OCI-LY7 (cell line): ENCODE data around the gene IGSF21. TPM values are rescaled to one million over a fixed set of nuclear protein-coding genes. Genes with fewer than 3 reads are reported as not detected.

Experiments used
- BruUV-seq: library from RNA; stranded (reverse); fragments of 400-500 nt; replicated peaks from 2 replicates; lab custom pipeline; 2021; lab: Mats Ljungman, UMichigan
- CTCF ChIA-PET: fragments of 300-600 bp; sonication (Branson Sonifier 250); formaldehyde crosslinking; loops from one replicate; lab custom pipeline; 2022; ENCODE audit warnings: antibody characterized with exemption; ENCODE audit not compliant: unreplicated experiment; lab: Charles Lee
- POLR2A ChIA-PET: fragments of 300-600 bp; sonication (Branson Sonifier 250); formaldehyde crosslinking; loops from one replicate; lab custom pipeline; 2022; ENCODE audit warnings: antibody characterized with exemption; lab: Charles Lee
- DNase-seq: peaks from one replicate; pipeline ENCODE4 v3.0.0-alpha.2; 2015; ENCODE audit warnings: low spot score
- H2AFZ ChIP-seq: fragments of 200-600 bp; sonication (generic), shearing (Covaris generic); 2 replicates; pipeline ENCODE4 v1.6.1; 2014; ENCODE audit warnings: mild to moderate bottlenecking, antibody characterized with exemption, low read length, moderate library complexity
- H3K27ac ChIP-seq: fragments of 200-600 bp; sonication (generic); 2 replicates; pipeline ENCODE4 v1.5.1; 2014; ENCODE audit warnings: mixed run types, low read depth, mild to moderate bottlenecking, moderate library complexity, low read length, inconsistent platforms; ENCODE audit not compliant: poor library complexity, severe bottlenecking
- H3K36me3 ChIP-seq: fragments of 200-600 bp; sonication (generic); 2 replicates; pipeline ENCODE4 v1.6.1; 2014; ENCODE audit warnings: mild to moderate bottlenecking, antibody characterized with exemption, low read length, moderate library complexity, mixed read lengths; ENCODE audit not compliant: insufficient read depth
- H3K4me1 ChIP-seq: fragments of 200-600 bp; sonication (generic); 2 replicates; pipeline ENCODE4 v1.5.1; 2014; ENCODE audit warnings: mild to moderate bottlenecking, low read length; ENCODE audit not compliant: insufficient read depth, poor library complexity, severe bottlenecking
- H3K4me2 ChIP-seq: fragments of 200-600 bp; sonication (generic); 2 replicates; pipeline ENCODE4 v1.6.1; 2014; ENCODE audit warnings: mild to moderate bottlenecking, low read length
- H3K4me3 ChIP-seq: fragments of 200-600 bp; sonication (generic); 2 replicates; pipeline ENCODE4 v1.5.1; 2014; ENCODE audit warnings: mild to moderate bottlenecking, low read depth, low read length; ENCODE audit not compliant: poor library complexity, severe bottlenecking
- H3K79me2 ChIP-seq: fragments of 200-600 bp; sonication (generic); 2 replicates; pipeline ENCODE4 v1.6.1; 2016; ENCODE audit warnings: low read depth, mild to moderate bottlenecking, low read length, moderate library complexity, mixed read lengths; ENCODE audit not compliant: insufficient read depth
- H3K9me2 ChIP-seq: fragments of 200-600 bp; sonication (generic); 2 replicates; pipeline ENCODE4 v1.6.1; 2016; ENCODE audit warnings: mild to moderate bottlenecking, low read length, mixed read lengths; ENCODE audit not compliant: insufficient read depth
- H3K9me3 ChIP-seq: fragments of 200-600 bp; sonication (generic); 2 replicates; pipeline ENCODE4 v1.6.1; 2014; ENCODE audit warnings: mild to moderate bottlenecking, mixed run types, low read length, mixed read lengths
- H4K20me1 ChIP-seq: fragments of 200-600 bp; sonication (generic); 2 replicates; pipeline ENCODE4 v1.6.1; 2014; ENCODE audit warnings: mild to moderate bottlenecking, antibody characterized with exemption, low read length, moderate library complexity, mixed read lengths; ENCODE audit not compliant: insufficient read depth
- CTCF ChIP-seq: fragments of 200-600 bp; sonication (generic); conservative IDR thresholded peaks from 2 replicates; pipeline ENCODE4 v1.5.1; 2014; ENCODE audit warnings: mild to moderate bottlenecking, antibody characterized with exemption, low read length, moderate library complexity, mixed read lengths
- EZH2phosphoT487 ChIP-seq: fragments of 200-600 bp; sonication (generic); IDR thresholded peaks from 2 replicates; pipeline ENCODE4 v1.6.1; 2018; ENCODE audit warnings: low read depth, borderline replicate concordance, mild to moderate bottlenecking, mixed run types, antibody characterized with exemption, low read length, moderate library complexity, mixed read lengths
- intact Hi-C: fragments of 100-400 bp; cut with micrococcal nuclease; formaldehyde crosslinking; loops from one replicate; pipeline ENCODE4 v1.10.0; 2022; ENCODE audit not compliant: unreplicated experiment
- total RNA-seq, 2 experiments: library from RNA; depleted of rRNA in 1 of 2; stranded (reverse); fragments of >200 nt in 1 of 2; shearing (Covaris generic) in 1 of 2; gene quantifications; 2 replicates each; pipeline ENCODE4 v1.2.3, GENCODE V29; 2014 to 2022

Gene IGSF21
- total RNA-seq, 2 experiments from 2014 or later = 0.17 TPM; not detected in 1

GRCh38 chr1:18233176-18233864, 125.7 kb downstream of the IGSF21 start:
- H3K79me2 ChIP-seq = no peaks in the 10 kb centered on the region
- no peak overlapping the region for H2AFZ ChIP-seq
- no peak overlapping the region for H3K4me3 ChIP-seq
- CTCF ChIA-PET = no interaction called here
- H3K9me2 ChIP-seq = no peaks in the 10 kb centered on the region
- no peak overlapping the region for H3K4me2 ChIP-seq
- H3K27ac ChIP-seq = no peak overlapping the region
- no peak for TF ChIP-seq CTCF
- TF ChIP-seq EZH2phosphoT487 = no peak
- H3K36me3 ChIP-seq = no peaks in the 10 kb centered on the region; the same call in 1 of the 2 replicates
- H4K20me1 ChIP-seq = no peaks in the 10 kb centered on the region
- POLR2A ChIA-PET = interaction anchor here (0.7 kb wide), 2 partner anchors 46 to 343 kb away, joined by 3 to 6 read pairs; no protein-coding TSS in a partner anchor
- DNase-seq = no peak
- intact Hi-C loops = loop anchor here (5.0 kb wide), 1 partner anchor 49 kb away; no protein-coding TSS in a partner anchor
- H3K4me1 ChIP-seq = peaks cover 5% of the 10 kb centered on the region
- peaks cover 20% of the 10 kb centered on the region for H3K9me3 ChIP-seq
- BruUV-seq = no TSS peak

- H3K9me2 ChIP-seq = no peaks in the 10 kb centered on the region
- H3K27ac ChIP-seq = no peak overlapping the region
- peaks cover 6% of the 10 kb centered on the region for H3K4me1 ChIP-seq
- H3K9me3 ChIP-seq = peaks cover 20% of the 10 kb centered on the region
- peak; percentile 68 for DNase-seq
- no TSS peak for BruUV-seq
- ChIA-PET CTCF (interaction anchor here (0.5 to 0.6 kb wide), 2 partner anchors 11 to 68 kb away, joined by 3 to 7 read pairs; no protein-coding TSS in a partner anchor), POLR2A (interaction anchor here (0.6 to 0.8 kb wide), 2 partner anchors 18 to 387 kb away, joined by 3 read pairs; no protein-coding TSS in a partner anchor)
- H3K4me2 ChIP-seq = no peak overlapping the region
- H3K79me2 ChIP-seq = no peaks in the 10 kb centered on the region
- H3K36me3 ChIP-seq = no peaks in the 10 kb centered on the region; the same call in 1 of the 2 replicates
- H3K4me3 ChIP-seq = no peak overlapping the region
- TF ChIP-seq CTCF (peak; percentile 91), EZH2phosphoT487 (no peak)
- intact Hi-C loops = loop anchor here (5.0 kb wide), 1 partner anchor 47 kb away; no protein-coding TSS in a partner anchor
- no peak overlapping the region for H2AFZ ChIP-seq
- no peaks in the 10 kb centered on the region for H4K20me1 ChIP-seq
Observed at GRCh38 chr1:18234790-18235242, 127.2 kb downstream of the IGSF21 start.

GRCh38 chr1:18237371-18237770, 129.8 kb downstream of the IGSF21 start:
- POLR2A ChIA-PET = no interaction called here
- BruUV-seq = no TSS peak
- no peak overlapping the region for H3K4me2 ChIP-seq

More at GRCh38 chr1:18237371-18237770, 129.8 kb downstream of the IGSF21 start:
- H3K36me3 ChIP-seq = no peaks in the 10 kb centered on the region; the same call in 1 of the 2 replicates
- H4K20me1 ChIP-seq = no peaks in the 10 kb centered on the region
- peaks cover 25% of the 10 kb centered on the region for H3K4me1 ChIP-seq
- DNase-seq = no peak
- H3K9me3 ChIP-seq = peaks cover 4% of the 10 kb centered on the region
- H2AFZ ChIP-seq = no peak overlapping the region
- intact Hi-C loops = no loop called here
- no peak overlapping the region for H3K4me3 ChIP-seq
- no peak overlapping the region for H3K27ac ChIP-seq
- H3K9me2 ChIP-seq = no peaks in the 10 kb centered on the region
- H3K79me2 ChIP-seq = no peaks in the 10 kb centered on the region
- TF ChIP-seq CTCF = no peak
- no peak for TF ChIP-seq EZH2phosphoT487
- CTCF ChIA-PET = interaction anchor here (0.5 kb wide), 1 partner anchor 130 kb away, joined by 6 read pairs; no protein-coding TSS in a partner anchor
